B cell (primary cell): ENCODE data around the gene SASH1. TPM values are rescaled to one million over a fixed set of nuclear protein-coding genes. Genes with fewer than 3 reads are reported as not detected.

Experiments
- ATAC-seq: fragments of 200-7000 bp; cut with Tn5 transposase; one replicate; pipeline ENCODE4 v1.10.0; 2021; ENCODE audit warnings: low read depth, mild to moderate bottlenecking, moderate number of reproducible peaks, moderate library complexity
- CTCF ChIA-PET: fragments of 350-600 bp; sonication (Branson Sonifier 250); formaldehyde crosslinking; loops from one replicate; lab custom pipeline; 2021; ENCODE audit warnings: antibody characterized with exemption, inconsistent platforms; lab: Charles Lee
- POLR2A ChIA-PET: fragments of 350-600 bp; sonication (Branson Sonifier 250); formaldehyde crosslinking; loops from one replicate; lab custom pipeline; 2021; ENCODE audit warnings: antibody characterized with exemption; lab: Charles Lee
- DNase-seq: peaks from one replicate; pipeline ENCODE4 v3.0.0; 2013
- H2AFZ ChIP-seq: 2 replicates; pipeline ENCODE4 v1.6.1; 2012; ENCODE audit warnings: mild to moderate bottlenecking, low read depth, low read length; ENCODE audit not compliant: insufficient read depth, poor library complexity, severe bottlenecking
- H3K27ac ChIP-seq, 2 donors: 1 replicate in 1 of 2; 2 replicates in 1 of 2; pipeline ENCODE4 v1.5.1; 2012 to 2013; ENCODE audit warnings: low read length in 2 of 2, mild to moderate bottlenecking in 2 of 2, moderate library complexity in 1 of 2
- H3K27me3 ChIP-seq, 4 experiments: fragments of 200-600 bp in 1 of 4; sonication (generic) in 1 of 4; replicated peaks in 1 of 4; 1 replicate in 2 of 4; 2 replicates in 2 of 4; pipeline versions ENCODE4 v1.6.1 to v1.7.0; 2013 to 2016; ENCODE audit warnings: low read length in 3 of 4, mild to moderate bottlenecking in 2 of 4, mixed read lengths in 1 of 4, moderate library complexity in 1 of 4; ENCODE audit not compliant: insufficient read depth in 4 of 4, control insufficient read depth in 3 of 4; ENCODE audit errors: control extremely low read depth in 1 of 4
- H3K36me3 ChIP-seq, 2 experiments: replicated peaks in 1 of 2; 1 replicate in 1 of 2; 2 replicates in 1 of 2; pipeline versions ENCODE4 v1.6.1 to v1.7.1; 2013; ENCODE audit warnings: low read length in 1 of 2; ENCODE audit not compliant: insufficient read depth in 2 of 2, control insufficient read depth in 1 of 2; ENCODE audit errors: control extremely low read depth in 1 of 2, extremely low read depth in 1 of 2
- H3K4me1 ChIP-seq, 2 donors: fragments of 200-600 bp in 1 of 2; sonication (generic) in 1 of 2; 1 replicate in 1 of 2; 2 replicates in 1 of 2; pipeline versions ENCODE4 v1.5.1 to v1.6.1; 2013 to 2017; ENCODE audit warnings: low read length in 2 of 2; ENCODE audit not compliant: control insufficient read depth in 2 of 2, insufficient read depth in 2 of 2
- H3K4me2 ChIP-seq: replicated peaks from 2 replicates; pipeline ENCODE3; 2012; ENCODE audit warnings: mild to moderate bottlenecking, low read depth, low read length; ENCODE audit not compliant: poor library complexity, severe bottlenecking
- H3K4me3 ChIP-seq, 5 experiments: fragments of 200-600 bp in 1 of 5; sonication (generic) in 1 of 5; 1 replicate in 3 of 5; 2 replicates in 2 of 5; pipeline versions ENCODE4 v1.5.1 to v1.7.0; 2011 to 2016; ENCODE audit warnings: low read length in 4 of 5, mild to moderate bottlenecking in 4 of 5, low read depth in 2 of 5, control low read depth in 1 of 5, moderate library complexity in 1 of 5; ENCODE audit not compliant: insufficient read depth in 1 of 5; ENCODE audit errors: control extremely low read depth in 1 of 5, extremely low read depth in 1 of 5
- H3K79me2 ChIP-seq: fragments of 200-600 bp; sonication (generic); one replicate; pipeline ENCODE4 v1.6.0; 2016; ENCODE audit warnings: low read length; ENCODE audit not compliant: control insufficient read depth, insufficient read depth
- H3K9ac ChIP-seq: fragments of 200-600 bp; sonication (generic); 2 replicates; pipeline ENCODE4 v1.6.1; 2017; ENCODE audit warnings: mild to moderate bottlenecking, low read length, moderate library complexity
- H3K9me3 ChIP-seq, 3 donors: one replicate each; pipeline versions ENCODE4 v1.6.1 to v1.7.1; 2013; ENCODE audit warnings: low read length in 2 of 3; ENCODE audit not compliant: control insufficient read depth in 2 of 3, insufficient read depth in 1 of 3; ENCODE audit errors: control extremely low read depth in 1 of 3
- H4K20me1 ChIP-seq: 2 replicates; pipeline ENCODE4 v1.6.0; 2012; ENCODE audit warnings: mild to moderate bottlenecking, low read length; ENCODE audit not compliant: insufficient read depth, control insufficient read depth, poor library complexity, severe bottlenecking
- H3K27ac Mint-ChIP-seq: one replicate; pipeline ENCODE4 v1.8.0; 2021; ENCODE audit warnings: mixed read lengths
- H3K27me3 Mint-ChIP-seq: one replicate; pipeline ENCODE4 v1.8.0; 2021; ENCODE audit warnings: mixed read lengths
- H3K4me1 Mint-ChIP-seq: one replicate; pipeline ENCODE4 v1.8.0; 2021; ENCODE audit warnings: mixed read lengths
- H3K4me3 Mint-ChIP-seq: one replicate; pipeline ENCODE4 v1.8.0; 2021; ENCODE audit warnings: mixed read lengths
- H3K9me3 Mint-ChIP-seq: one replicate; pipeline ENCODE4 v1.8.0; 2022; ENCODE audit warnings: mixed read lengths; ENCODE audit not compliant: insufficient read depth
- EZH2 ChIP-seq: IDR thresholded peaks from 2 replicates; pipeline ENCODE4 v1.6.1; 2012; ENCODE audit warnings: borderline replicate concordance, low read depth, mild to moderate bottlenecking, moderate library complexity, low read length; ENCODE audit not compliant: insufficient read depth, poor library complexity, severe bottlenecking
- WGBS: methylation state at CpG from one replicate; pipeline ENCODE4 v1.1.5; 2013; ENCODE audit warnings: missing lambda C conversion rate; ENCODE audit not compliant: insufficient coverage; 5-methylcytosine and 5-hydroxymethylcytosine counted together
- intact Hi-C: fragments of 100-400 bp; cut with micrococcal nuclease; formaldehyde crosslinking; loops from one replicate; pipeline ENCODE4 v1.10.0; 2022
- polyA plus RNA-seq: library from polyadenylated mRNA; depleted of rRNA; stranded (reverse); fragments of >200 nt; gene quantifications from 2 replicates; pipeline ENCODE4 v1.2.3, GENCODE V29; 2012
- total RNA-seq, 2 donors: library from RNA; stranded (reverse); fragments of 120-200 nt in 1 of 2; gene quantifications; 1 replicate in 1 of 2; 2 replicates in 1 of 2; pipeline versions ENCODE4 v1.2.3 to v1.2.4, GENCODE V29; 2013 to 2022
- TF ChIP-seq, protein P1 (sequence below): fragments of 200-600 bp; IDR thresholded peaks from one replicate; pipeline ENCODE4 v1.8.0; 2022; ENCODE audit warnings: antibody characterized with exemption, mild to moderate bottlenecking

The SASH1 gene
- total and polyA plus RNA-seq, 2 donors (not counting 1 experiment from before 2014, with no cell fraction given): 0.01 to 0.07 TPM

DNA sequence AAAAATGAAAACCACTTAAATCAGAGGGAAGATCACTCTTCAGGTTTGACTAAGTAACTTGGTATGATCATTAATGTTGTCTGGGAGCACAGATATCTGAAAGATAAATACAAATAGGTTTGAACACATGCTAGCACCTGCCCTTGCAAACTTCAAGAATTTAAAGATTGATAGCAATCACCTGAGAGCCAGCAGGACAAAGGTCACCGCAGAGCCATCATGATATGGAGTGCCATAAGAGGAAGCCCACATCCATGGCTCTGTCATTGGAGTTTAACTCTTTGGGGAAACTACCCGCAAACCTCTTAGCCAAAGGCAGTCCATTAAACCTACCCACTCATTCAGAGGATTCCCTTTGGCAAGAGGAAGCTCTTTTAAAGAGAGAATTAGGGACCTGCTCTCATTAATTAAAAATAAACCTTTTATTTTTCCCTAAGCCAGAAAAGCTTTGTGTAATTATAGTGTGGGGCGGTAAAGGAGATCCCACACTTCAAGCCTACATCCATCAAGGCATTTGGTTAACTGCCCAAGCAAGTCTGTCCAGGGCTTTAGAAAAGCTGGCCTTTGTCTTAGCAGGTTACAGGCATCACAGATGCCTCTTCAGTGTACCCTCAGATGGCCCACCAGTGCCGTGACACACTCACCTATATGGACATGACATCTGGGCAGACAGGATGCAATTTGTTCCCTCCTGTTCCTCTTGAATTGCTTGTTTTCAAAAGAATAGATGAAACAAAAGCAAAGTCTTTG is 73.0 kb downstream of the SASH1 start:
- TF ChIP-seq, protein P1, sequence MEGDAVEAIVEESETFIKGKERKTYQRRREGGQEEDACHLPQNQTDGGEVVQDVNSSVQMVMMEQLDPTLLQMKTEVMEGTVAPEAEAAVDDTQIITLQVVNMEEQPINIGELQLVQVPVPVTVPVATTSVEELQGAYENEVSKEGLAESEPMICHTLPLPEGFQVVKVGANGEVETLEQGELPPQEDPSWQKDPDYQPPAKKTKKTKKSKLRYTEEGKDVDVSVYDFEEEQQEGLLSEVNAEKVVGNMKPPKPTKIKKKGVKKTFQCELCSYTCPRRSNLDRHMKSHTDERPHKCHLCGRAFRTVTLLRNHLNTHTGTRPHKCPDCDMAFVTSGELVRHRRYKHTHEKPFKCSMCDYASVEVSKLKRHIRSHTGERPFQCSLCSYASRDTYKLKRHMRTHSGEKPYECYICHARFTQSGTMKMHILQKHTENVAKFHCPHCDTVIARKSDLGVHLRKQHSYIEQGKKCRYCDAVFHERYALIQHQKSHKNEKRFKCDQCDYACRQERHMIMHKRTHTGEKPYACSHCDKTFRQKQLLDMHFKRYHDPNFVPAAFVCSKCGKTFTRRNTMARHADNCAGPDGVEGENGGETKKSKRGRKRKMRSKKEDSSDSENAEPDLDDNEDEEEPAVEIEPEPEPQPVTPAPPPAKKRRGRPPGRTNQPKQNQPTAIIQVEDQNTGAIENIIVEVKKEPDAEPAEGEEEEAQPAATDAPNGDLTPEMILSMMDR: no peak
- TF ChIP-seq EZH2: no peak
- 75% methylated on average over 2 of the region's 4 CpGs for WGBS

DNA sequence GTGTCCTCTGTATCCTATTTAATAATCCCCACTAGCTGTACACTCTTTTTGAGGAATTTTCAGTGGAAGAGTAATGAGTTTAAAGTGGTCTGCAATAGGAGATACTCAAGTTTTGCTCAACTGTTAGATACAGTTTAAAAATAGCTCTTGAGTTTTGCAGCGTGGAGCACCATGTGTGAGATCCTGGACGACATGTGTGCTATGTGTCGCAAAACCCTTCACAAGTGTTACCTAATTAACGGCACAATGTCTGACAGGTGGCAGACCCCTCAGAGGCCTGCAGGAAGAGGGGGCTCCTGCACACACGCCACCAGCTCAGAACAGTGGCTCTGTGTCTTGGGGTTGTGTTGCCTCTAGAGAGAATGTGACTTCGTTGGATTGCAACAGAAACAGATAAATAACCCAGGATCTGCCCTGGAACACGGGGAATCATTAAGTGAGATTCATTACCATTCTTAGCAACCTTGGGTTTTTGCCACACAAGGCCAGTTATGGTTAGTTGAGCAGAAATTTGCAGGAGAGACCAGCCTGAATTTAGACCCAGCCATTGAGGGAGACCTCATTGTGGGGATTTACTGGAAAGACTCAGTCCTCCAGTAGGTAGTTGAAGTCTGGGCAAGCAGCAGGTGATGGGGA is 73.8 kb downstream of the SASH1 start:
- Mint-ChIP-seq H3K9me3 (no peaks in the 10 kb centered on the region), H3K27me3 (peaks cover 24% of the 10 kb centered on the region)
- CTCF ChIA-PET: no interaction called here

More for the DNA sequence above, 73.0 kb downstream of the SASH1 start:
- Mint-ChIP-seq H3K27me3 (peaks cover 24% of the 10 kb centered on the region), H3K27ac (no peak overlapping the region), H3K9me3 (no peaks in the 10 kb centered on the region), H3K4me3 (no peak overlapping the region), H3K4me1 (no peaks in the 10 kb centered on the region)
- intact Hi-C loops: no loop called here
- Histone ChIP-seq H3K27ac (no peak overlapping the region), H3K9me3 (no peaks in the 10 kb centered on the region), H3K9ac (no peak overlapping the region), H3K4me1 (no peaks in the 10 kb centered on the region), H3K79me2 (no peaks in the 10 kb centered on the region), H3K27me3 (no peaks in the 10 kb centered on the region), H2AFZ (no peak overlapping the region), H3K4me2 (no peak overlapping the region), H4K20me1 (no peaks in the 10 kb centered on the region), H3K4me3 (no peak overlapping the region), H3K36me3 (no peaks in the 10 kb centered on the region)
- CTCF ChIA-PET: no interaction called here
- POLR2A ChIA-PET: no interaction called here
- DNase-seq: no peak
- no peak for ATAC-seq

More for the DNA sequence above, 73.8 kb downstream of the SASH1 start:
- Histone ChIP-seq H2AFZ (no peak overlapping the region), H3K27ac (no peak overlapping the region), H3K27me3 (no peaks in the 10 kb centered on the region), H3K4me1 (no peaks in the 10 kb centered on the region), H3K4me2 (no peak overlapping the region), H3K9me3 (no peaks in the 10 kb centered on the region), H4K20me1 (no peaks in the 10 kb centered on the region), H3K4me3 (no peak overlapping the region), H3K9ac (no peak overlapping the region), H3K36me3 (no peaks in the 10 kb centered on the region), H3K79me2 (no peaks in the 10 kb centered on the region)
- TF ChIP-seq, protein P1: no peak
- TF ChIP-seq EZH2: no peak
- DNase-seq (no peak), ATAC-seq (no peak)
- H3K4me3 Mint-ChIP-seq: no peak overlapping the region
- intact Hi-C loops: no loop called here
- H3K27ac Mint-ChIP-seq: no peak overlapping the region
- no peaks in the 10 kb centered on the region for H3K4me1 Mint-ChIP-seq
- 86% methylated on average over 5 of the region's 7 CpGs for WGBS
- POLR2A ChIA-PET: no interaction called here
